ENCODE results near the gene CELA2B. TPM values are rescaled to one million over a fixed set of nuclear protein-coding genes. Genes with fewer than 3 reads are reported as not detected.

Gene CELA2B
- total RNA-seq (2021) (0.55 TPM in 1 of 3 replicates, not detected in the others), Bru-seq, nascent RNA (not detected)
- long read RNA-seq, experiment 1, result 0 reads
- long read RNA-seq, experiment 2, result 0 reads
- long read RNA-seq, experiment 3, result 0 reads

DNA sequence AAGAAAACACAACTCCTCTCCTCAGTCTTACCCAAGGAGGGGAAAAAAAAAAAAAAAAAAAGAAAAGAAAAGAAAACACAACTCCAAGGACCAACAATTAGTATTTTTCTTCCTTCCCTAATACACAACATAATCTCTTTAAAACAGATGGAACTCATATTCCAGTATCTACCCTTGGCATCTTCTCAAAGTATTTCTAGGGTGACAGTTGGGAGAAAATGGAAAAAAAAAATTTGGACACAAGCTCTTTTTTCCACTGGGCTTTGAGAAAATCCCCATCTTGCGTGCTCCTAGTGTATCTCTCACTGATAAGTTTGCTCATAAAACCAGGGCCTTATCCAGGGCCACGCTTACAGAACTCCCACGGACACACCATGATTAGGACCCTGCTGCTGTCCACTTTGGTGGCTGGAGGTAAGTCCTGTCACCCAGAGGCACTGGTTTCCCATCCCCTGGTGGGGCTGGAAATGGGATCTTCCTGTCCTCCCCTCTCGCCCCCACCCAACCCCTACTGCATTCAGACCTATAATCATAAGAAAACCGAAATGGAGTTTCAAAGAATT, at the start of gene CELA2B:
TSS of gene CELA2B (plus strand) at position 353 of the 563 bp plus-strand sequence. CDS start at position 375, 22 bp downstream.
- POLR2A ChIA-PET, result interaction anchor here (0.7 kb wide), 1 partner anchor 17 kb away, joined by 5 read pairs; no protein-coding TSS in a partner anchor
- H3K4me3 Mint-ChIP-seq, result no peak within 1 kb of the TSS
- CTCF ChIA-PET, result no interaction called here
- ATAC-seq, result no peak
- DNase-seq (ENCODE audit: low spot score), result no peak
- TF ChIP-seq, protein P1, sequence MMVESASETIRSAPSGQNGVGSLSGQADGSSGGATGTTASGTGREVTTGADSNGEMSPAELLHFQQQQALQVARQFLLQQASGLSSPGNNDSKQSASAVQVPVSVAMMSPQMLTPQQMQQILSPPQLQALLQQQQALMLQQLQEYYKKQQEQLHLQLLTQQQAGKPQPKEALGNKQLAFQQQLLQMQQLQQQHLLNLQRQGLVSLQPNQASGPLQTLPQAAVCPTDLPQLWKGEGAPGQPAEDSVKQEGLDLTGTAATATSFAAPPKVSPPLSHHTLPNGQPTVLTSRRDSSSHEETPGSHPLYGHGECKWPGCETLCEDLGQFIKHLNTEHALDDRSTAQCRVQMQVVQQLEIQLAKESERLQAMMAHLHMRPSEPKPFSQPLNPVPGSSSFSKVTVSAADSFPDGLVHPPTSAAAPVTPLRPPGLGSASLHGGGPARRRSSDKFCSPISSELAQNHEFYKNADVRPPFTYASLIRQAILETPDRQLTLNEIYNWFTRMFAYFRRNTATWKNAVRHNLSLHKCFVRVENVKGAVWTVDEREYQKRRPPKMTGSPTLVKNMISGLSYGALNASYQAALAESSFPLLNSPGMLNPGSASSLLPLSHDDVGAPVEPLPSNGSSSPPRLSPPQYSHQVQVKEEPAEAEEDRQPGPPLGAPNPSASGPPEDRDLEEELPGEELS (CRISPR knock-in tag; IDR thresholded peaks at IDR 0.05), result no peak
- TF ChIP-seq, protein P2, sequence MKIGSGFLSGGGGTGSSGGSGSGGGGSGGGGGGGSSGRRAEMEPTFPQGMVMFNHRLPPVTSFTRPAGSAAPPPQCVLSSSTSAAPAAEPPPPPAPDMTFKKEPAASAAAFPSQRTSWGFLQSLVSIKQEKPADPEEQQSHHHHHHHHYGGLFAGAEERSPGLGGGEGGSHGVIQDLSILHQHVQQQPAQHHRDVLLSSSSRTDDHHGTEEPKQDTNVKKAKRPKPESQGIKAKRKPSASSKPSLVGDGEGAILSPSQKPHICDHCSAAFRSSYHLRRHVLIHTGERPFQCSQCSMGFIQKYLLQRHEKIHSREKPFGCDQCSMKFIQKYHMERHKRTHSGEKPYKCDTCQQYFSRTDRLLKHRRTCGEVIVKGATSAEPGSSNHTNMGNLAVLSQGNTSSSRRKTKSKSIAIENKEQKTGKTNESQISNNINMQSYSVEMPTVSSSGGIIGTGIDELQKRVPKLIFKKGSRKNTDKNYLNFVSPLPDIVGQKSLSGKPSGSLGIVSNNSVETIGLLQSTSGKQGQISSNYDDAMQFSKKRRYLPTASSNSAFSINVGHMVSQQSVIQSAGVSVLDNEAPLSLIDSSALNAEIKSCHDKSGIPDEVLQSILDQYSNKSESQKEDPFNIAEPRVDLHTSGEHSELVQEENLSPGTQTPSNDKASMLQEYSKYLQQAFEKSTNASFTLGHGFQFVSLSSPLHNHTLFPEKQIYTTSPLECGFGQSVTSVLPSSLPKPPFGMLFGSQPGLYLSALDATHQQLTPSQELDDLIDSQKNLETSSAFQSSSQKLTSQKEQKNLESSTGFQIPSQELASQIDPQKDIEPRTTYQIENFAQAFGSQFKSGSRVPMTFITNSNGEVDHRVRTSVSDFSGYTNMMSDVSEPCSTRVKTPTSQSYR (CRISPR knock-in tag; IDR thresholded peaks at IDR 0.05), result no peak
- TF ChIP-seq NFE2L1 (CRISPR knock-in tag; IDR thresholded peaks at IDR 0.05) (no peak), GABPB1 (CRISPR knock-in tag; IDR thresholded peaks at IDR 0.05) (no peak), ZNF263 (CRISPR knock-in tag; IDR thresholded peaks at IDR 0.05; ENCODE audit: low read depth) (no peak), IRF2 (CRISPR knock-in tag; IDR thresholded peaks at IDR 0.05; ENCODE audit: borderline replicate concordance, low read depth) (no peak), FOXK1 (CRISPR knock-in tag; IDR thresholded peaks at IDR 0.05) (no peak), ZNF232 (CRISPR knock-in tag; IDR thresholded peaks at IDR 0.05) (no peak), ZNF219 (CRISPR knock-in tag; IDR thresholded peaks at IDR 0.05; ENCODE audit: borderline replicate concordance) (no peak), CREM (CRISPR knock-in tag; IDR thresholded peaks at IDR 0.05) (no peak), OVOL2 (CRISPR knock-in tag; IDR thresholded peaks at IDR 0.05; ENCODE audit: borderline replicate concordance) (no peak)
- TF ChIP-seq, protein P3, sequence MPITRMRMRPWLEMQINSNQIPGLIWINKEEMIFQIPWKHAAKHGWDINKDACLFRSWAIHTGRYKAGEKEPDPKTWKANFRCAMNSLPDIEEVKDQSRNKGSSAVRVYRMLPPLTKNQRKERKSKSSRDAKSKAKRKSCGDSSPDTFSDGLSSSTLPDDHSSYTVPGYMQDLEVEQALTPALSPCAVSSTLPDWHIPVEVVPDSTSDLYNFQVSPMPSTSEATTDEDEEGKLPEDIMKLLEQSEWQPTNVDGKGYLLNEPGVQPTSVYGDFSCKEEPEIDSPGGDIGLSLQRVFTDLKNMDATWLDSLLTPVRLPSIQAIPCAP (CRISPR knock-in tag; IDR thresholded peaks at IDR 0.05), result no peak
- TF ChIP-seq, protein P4, sequence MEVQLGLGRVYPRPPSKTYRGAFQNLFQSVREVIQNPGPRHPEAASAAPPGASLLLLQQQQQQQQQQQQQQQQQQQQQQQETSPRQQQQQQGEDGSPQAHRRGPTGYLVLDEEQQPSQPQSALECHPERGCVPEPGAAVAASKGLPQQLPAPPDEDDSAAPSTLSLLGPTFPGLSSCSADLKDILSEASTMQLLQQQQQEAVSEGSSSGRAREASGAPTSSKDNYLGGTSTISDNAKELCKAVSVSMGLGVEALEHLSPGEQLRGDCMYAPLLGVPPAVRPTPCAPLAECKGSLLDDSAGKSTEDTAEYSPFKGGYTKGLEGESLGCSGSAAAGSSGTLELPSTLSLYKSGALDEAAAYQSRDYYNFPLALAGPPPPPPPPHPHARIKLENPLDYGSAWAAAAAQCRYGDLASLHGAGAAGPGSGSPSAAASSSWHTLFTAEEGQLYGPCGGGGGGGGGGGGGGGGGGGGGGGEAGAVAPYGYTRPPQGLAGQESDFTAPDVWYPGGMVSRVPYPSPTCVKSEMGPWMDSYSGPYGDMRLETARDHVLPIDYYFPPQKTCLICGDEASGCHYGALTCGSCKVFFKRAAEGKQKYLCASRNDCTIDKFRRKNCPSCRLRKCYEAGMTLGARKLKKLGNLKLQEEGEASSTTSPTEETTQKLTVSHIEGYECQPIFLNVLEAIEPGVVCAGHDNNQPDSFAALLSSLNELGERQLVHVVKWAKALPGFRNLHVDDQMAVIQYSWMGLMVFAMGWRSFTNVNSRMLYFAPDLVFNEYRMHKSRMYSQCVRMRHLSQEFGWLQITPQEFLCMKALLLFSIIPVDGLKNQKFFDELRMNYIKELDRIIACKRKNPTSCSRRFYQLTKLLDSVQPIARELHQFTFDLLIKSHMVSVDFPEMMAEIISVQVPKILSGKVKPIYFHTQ (CRISPR knock-in tag; IDR thresholded peaks at IDR 0.05), result no peak
- TF ChIP-seq, protein P5, sequence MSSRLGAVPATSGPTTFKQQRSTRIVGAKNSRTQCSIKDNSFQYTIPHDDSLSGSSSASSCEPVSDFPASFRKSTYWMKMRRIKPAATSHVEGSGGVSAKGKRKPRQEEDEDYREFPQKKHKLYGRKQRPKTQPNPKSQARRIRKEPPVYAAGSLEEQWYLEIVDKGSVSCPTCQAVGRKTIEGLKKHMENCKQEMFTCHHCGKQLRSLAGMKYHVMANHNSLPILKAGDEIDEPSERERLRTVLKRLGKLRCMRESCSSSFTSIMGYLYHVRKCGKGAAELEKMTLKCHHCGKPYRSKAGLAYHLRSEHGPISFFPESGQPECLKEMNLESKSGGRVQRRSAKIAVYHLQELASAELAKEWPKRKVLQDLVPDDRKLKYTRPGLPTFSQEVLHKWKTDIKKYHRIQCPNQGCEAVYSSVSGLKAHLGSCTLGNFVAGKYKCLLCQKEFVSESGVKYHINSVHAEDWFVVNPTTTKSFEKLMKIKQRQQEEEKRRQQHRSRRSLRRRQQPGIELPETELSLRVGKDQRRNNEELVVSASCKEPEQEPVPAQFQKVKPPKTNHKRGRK (CRISPR knock-in tag; IDR thresholded peaks at IDR 0.05; ENCODE audit: borderline replicate concordance), result no peak
- TF ChIP-seq, protein P6, sequence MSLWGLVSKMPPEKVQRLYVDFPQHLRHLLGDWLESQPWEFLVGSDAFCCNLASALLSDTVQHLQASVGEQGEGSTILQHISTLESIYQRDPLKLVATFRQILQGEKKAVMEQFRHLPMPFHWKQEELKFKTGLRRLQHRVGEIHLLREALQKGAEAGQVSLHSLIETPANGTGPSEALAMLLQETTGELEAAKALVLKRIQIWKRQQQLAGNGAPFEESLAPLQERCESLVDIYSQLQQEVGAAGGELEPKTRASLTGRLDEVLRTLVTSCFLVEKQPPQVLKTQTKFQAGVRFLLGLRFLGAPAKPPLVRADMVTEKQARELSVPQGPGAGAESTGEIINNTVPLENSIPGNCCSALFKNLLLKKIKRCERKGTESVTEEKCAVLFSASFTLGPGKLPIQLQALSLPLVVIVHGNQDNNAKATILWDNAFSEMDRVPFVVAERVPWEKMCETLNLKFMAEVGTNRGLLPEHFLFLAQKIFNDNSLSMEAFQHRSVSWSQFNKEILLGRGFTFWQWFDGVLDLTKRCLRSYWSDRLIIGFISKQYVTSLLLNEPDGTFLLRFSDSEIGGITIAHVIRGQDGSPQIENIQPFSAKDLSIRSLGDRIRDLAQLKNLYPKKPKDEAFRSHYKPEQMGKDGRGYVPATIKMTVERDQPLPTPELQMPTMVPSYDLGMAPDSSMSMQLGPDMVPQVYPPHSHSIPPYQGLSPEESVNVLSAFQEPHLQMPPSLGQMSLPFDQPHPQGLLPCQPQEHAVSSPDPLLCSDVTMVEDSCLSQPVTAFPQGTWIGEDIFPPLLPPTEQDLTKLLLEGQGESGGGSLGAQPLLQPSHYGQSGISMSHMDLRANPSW (CRISPR knock-in tag; conservative IDR thresholded peaks at IDR 0.05; ENCODE audit: low read depth), result no peak
- TF ChIP-seq, protein P7, sequence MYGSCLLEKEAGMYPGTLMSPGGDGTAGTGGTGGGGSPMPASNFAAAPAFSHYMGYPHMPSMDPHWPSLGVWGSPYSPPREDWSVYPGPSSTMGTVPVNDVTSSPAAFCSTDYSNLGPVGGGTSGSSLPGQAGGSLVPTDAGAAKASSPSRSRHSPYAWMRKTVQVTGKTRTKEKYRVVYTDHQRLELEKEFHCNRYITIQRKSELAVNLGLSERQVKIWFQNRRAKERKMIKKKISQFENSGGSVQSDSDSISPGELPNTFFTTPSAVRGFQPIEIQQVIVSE (CRISPR knock-in tag; IDR thresholded peaks at IDR 0.05; ENCODE audit: borderline replicate concordance), result no peak
- TF ChIP-seq, protein P8, sequence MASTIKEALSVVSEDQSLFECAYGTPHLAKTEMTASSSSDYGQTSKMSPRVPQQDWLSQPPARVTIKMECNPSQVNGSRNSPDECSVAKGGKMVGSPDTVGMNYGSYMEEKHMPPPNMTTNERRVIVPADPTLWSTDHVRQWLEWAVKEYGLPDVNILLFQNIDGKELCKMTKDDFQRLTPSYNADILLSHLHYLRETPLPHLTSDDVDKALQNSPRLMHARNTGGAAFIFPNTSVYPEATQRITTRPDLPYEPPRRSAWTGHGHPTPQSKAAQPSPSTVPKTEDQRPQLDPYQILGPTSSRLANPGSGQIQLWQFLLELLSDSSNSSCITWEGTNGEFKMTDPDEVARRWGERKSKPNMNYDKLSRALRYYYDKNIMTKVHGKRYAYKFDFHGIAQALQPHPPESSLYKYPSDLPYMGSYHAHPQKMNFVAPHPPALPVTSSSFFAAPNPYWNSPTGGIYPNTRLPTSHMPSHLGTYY (CRISPR knock-in tag; IDR thresholded peaks at IDR 0.05), result no peak
- TF ChIP-seq, protein P9, sequence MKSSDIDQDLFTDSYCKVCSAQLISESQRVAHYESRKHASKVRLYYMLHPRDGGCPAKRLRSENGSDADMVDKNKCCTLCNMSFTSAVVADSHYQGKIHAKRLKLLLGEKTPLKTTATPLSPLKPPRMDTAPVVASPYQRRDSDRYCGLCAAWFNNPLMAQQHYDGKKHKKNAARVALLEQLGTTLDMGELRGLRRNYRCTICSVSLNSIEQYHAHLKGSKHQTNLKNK (CRISPR knock-in tag; IDR thresholded peaks at IDR 0.05), result no peak
- TF ChIP-seq, protein P10, sequence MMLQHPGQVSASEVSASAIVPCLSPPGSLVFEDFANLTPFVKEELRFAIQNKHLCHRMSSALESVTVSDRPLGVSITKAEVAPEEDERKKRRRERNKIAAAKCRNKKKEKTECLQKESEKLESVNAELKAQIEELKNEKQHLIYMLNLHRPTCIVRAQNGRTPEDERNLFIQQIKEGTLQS (CRISPR knock-in tag; conservative IDR thresholded peaks at IDR 0.05), result no peak
- H3K9me3 Mint-ChIP-seq, result no peaks in the 10 kb centered on the region
- no peaks in the 10 kb centered on the region for H3K4me1 Mint-ChIP-seq
- H3K27ac Mint-ChIP-seq, result no peak within 1 kb of the TSS
- H3K27me3 Mint-ChIP-seq (ENCODE audit: low read depth), result peaks cover 4% of the 10 kb centered on the region; the same call in 1 of the 2 replicates
- H3K36me3 Mint-ChIP-seq, result no peaks in the 10 kb centered on the region

Measured in WTC11 (cell line).